Sigmoid colon (tissue), 4 donors: ENCODE results near the gene BIK.

Experiments used
- EP300 ChIP-seq, 4 donors: sonication (generic); formaldehyde crosslinking; IDR thresholded peaks; one replicate each; pipeline ENCODE4 v1.6.1; 2017; ENCODE audit warnings: antibody characterized with exemption in 4 of 4
- TF ChIP-seq, protein P1 (sequence below), 4 experiments: fragments of 450-650 bp in 3 of 4; fragments of 200-600 bp in 1 of 4; IDR thresholded peaks; one replicate each; pipeline ENCODE4 v1.5.1; 2016 to 2019; ENCODE audit warnings: antibody characterized with exemption in 4 of 4, mild to moderate bottlenecking in 3 of 4, moderate library complexity in 2 of 4

- TF ChIP-seq, protein P1, sequence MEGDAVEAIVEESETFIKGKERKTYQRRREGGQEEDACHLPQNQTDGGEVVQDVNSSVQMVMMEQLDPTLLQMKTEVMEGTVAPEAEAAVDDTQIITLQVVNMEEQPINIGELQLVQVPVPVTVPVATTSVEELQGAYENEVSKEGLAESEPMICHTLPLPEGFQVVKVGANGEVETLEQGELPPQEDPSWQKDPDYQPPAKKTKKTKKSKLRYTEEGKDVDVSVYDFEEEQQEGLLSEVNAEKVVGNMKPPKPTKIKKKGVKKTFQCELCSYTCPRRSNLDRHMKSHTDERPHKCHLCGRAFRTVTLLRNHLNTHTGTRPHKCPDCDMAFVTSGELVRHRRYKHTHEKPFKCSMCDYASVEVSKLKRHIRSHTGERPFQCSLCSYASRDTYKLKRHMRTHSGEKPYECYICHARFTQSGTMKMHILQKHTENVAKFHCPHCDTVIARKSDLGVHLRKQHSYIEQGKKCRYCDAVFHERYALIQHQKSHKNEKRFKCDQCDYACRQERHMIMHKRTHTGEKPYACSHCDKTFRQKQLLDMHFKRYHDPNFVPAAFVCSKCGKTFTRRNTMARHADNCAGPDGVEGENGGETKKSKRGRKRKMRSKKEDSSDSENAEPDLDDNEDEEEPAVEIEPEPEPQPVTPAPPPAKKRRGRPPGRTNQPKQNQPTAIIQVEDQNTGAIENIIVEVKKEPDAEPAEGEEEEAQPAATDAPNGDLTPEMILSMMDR (IDR thresholded peaks at IDR 0.05), result no peak
- no peak for TF ChIP-seq EP300 (IDR thresholded peaks at IDR 0.05)
Measured at GRCh38 chr22:43173976-43174720, 63.6 kb downstream of the BIK start.
